Measurements from ENCODE around the gene PANX3.
"Not testable (repeated sequence)": the region's sequence is repeated elsewhere in the genome, so short reads cannot be mapped to it uniquely, and the experiment has no call there.

The PANX3 gene, protein sequence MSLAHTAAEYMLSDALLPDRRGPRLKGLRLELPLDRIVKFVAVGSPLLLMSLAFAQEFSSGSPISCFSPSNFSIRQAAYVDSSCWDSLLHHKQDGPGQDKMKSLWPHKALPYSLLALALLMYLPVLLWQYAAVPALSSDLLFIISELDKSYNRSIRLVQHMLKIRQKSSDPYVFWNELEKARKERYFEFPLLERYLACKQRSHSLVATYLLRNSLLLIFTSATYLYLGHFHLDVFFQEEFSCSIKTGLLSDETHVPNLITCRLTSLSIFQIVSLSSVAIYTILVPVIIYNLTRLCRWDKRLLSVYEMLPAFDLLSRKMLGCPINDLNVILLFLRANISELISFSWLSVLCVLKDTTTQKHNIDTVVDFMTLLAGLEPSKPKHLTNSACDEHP

DNA sequence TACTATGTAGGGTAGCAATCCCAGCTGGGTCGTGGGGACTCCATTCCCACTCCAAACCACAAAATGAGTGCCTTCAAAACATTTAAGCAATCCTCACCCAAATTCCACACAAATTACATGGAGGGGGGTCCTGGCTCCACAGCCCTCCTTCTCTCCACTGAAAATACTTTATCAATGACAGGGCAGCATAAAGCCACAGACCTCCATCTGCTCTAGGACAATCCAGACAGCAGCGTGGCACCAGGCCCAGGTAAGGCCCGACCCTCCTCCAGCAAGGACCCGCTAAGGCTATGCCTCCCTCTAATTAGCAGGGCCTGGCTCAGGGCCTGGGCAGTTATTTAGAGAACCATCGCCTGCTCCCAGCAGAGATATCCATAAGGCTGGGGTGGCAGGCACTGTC is at the start of gene PANX3:
Gene PANX3 (plus strand): TSS at position 365 of the 400 bp plus-strand sequence. CDS start 129 bp downstream, outside the sequence.
- no peak for DNase-seq

DNA sequence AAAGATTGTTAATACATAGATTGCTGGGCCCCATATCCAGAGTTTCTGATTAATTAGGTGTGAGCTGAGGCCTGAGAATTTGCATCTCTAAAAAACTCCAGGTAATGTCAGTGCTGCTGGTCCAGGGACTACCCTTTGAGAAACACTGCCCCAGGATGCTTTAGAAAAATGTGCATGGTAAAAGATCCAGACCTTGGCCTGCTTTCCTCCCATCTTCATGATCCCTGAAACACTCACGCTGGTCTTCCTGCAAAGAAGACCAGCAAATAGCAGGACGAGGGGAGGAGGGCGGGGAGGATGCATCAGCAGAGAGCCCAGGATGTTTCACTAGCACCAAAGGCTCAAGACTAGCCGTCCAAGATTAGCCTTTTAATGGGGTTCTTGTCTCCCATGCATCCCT is 41.5 kb upstream of the PANX3 start, which contains the start of gene OR8A1:
Gene OR8A1 (plus strand): TSS at position 301 of the 400 bp plus-strand sequence. CDS start 123 bp downstream, outside the sequence.
- no peak for DNase-seq

DNA sequence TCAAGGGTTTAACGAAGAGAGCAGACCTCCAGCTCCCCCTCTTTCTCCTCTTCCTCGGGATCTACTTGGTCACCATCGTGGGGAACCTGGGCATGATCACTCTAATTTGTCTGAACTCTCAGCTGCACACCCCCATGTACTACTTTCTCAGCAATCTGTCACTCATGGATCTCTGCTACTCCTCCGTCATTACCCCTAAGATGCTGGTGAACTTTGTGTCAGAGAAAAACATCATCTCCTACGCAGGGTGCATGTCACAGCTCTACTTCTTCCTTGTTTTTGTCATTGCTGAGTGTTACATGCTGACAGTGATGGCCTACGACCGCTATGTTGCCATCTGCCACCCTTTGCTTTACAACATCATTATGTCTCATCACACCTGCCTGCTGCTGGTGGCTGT is 41.1 kb upstream of the PANX3 start:
- DNase-seq, result no peak

DNA sequence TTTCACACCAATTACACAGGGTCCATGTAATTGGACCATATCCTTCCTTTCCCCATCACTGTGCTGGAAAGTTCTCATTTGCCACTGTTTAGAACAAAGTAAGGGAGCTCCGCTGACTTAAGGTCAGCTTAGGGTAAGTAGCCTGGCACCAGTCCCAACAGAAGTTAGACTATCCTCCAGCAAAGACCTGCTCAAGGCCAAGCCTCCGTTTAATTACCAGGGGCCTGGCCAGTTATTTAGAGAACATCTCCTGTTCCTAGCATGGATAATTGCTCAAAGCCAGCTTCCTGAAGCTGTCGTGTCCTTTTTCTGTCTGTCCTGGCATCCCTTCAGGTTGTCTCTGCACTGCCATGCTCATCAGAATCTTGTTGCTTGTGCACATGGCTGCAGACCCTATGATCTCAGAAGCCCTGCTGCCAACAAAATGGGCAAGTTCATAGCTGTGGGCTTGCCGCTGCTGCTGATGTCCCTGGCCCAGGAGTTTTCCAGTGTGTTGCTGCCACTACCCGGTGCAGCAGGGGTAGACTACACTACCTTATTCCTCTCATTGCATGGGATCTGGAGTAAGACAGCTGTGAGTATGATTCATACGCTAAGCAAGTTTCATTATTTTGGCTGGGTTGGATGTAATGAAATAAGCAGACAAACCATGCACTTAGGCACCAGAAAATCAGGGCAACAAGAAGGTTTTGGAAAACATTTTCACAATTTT is 33.4 kb upstream of the PANX3 start:
- no peak for DNase-seq

DNA sequence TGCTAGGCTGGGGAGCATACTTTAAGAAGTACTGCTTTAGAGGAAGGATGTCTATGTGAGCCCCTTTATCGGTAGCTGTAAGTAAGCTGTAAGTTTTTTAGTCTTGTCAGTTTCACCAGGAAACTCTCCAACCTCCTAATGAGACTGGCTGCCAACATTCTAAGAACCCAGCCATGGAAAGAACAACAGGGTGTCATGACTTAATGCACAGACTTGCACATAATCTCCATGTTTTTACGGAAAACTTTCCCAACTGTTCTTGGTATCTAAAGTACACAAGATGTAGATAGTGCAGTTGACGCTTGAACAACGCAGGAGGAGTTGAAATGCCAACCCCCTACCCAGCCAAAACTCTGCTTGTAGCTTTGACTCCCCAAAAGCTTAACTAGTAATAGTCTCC is 32.5 kb upstream of the PANX3 start:
- DNase-seq, result no peak

DNA sequence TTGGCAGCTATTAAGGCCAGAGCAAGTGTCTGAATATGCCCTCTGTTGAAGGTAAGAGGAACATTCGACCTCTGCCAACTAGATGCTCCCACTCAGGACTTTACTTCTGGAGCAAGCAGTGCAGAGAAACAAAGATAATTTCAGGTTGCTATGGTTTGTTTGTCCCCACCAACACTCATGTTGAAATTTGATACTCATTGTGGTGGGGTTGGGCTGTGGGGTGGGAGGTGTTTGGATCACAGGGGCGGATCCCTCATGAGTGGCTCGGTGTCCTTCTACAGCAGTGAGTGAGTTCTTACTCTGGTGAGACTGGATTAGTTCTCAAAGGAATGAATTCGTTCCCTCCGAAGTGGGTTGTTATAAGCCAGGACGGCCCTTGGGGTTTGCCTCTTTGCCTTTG is 29.4 kb upstream of the PANX3 start:
- DNase-seq, result no peak

DNA sequence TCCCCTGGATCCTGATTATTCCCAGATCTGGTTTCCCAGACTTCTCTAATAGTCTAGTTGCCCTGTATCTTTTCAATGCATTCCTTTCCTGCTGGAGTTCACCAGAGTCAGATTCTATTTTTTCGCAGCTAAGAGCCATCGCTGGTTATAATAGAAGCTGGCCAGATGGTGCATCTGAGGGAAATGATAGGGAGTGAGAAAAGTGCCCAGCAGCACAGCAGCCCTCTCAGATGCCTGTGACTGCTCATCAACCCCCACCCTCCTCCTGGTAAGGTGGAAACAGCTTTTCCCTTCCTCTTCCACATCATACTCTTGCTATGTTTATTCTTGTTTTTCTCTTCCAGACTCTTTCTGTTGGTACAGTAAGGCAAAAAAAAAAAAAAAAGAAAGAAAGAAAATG is 28.7 kb upstream of the PANX3 start:
- no peak for DNase-seq

DNA sequence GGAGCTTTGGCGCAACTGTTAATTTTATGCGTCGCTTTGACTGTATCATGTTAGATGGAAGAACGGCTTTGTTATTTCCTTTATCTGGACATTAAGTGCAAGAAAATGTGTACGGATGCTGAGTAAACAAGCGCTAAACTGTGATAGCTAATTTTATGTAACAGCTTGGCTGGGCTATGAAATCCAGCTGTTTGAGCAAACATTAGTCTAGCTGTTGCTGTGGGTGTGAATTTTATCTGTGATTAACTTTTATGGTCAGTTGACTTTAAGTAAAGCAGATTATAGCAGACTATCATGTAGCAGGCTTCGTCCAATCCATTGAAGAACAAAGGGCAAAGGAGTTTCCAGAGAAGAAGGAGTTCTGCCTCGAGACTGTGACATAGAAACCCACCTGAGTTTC is 27.4 kb upstream of the PANX3 start:
- DNase-seq, result no peak

DNA sequence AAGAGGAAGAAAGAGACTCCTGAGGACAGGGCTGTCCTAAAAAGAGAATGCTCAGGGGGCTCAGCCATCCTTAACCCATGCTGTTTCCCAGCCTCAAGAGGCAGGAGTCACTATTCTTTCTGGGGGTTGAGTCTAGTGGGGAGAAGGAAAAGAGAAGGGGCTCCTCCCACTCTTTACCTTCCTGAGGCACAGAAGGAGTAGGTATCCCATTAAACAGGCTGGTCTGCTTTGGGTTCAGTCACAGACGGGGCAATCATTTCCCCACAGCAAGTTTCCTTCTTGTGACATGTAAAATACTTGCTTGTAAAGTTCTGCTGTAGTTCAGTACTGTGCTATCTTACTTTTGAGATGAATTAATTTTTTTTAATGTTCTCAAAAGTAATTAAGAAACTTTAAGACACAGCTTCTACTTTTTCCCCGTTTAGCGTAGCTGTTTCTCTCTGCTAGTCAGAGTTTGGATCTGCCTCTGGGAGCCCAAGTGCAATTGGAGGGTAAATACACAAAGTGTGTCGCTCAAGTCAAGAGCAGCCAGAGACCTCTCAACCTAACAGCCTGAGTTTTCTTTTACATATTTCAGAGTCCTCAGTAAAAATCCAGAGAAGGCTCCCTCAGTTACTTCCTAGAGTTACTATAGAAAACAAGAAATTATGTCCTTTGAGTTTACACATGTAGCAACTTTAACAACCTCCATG is 26.4 kb upstream of the PANX3 start:
- no peak for DNase-seq

DNA sequence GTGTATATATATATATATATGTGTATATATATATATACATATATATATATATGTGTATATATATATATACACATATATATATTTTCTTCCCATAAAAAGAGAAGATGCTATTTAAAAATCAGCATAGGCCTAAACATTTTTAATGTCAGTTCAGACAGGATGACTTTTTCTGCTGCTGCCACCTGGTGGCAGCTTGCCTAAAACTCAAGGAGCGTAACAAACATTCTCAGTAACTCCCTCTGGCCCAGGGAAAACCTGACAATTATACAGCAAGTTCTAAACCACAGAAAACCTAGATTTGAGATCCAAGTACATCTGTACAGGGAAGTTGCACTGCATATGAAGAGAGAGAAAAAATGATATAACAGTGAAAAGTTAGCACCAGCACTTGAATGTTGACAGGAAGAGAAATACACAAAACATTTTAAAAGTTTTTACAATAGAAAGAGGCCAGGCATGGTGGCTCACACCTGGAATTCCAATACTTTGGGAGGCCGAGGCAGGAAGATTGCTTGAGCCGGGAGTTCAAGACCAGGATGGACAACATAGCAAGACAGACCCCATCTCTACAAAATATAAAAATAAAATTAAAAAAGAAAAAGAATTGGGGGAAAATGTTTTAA is 24.9 kb upstream of the PANX3 start:
- DNase-seq, result no peak

DNA sequence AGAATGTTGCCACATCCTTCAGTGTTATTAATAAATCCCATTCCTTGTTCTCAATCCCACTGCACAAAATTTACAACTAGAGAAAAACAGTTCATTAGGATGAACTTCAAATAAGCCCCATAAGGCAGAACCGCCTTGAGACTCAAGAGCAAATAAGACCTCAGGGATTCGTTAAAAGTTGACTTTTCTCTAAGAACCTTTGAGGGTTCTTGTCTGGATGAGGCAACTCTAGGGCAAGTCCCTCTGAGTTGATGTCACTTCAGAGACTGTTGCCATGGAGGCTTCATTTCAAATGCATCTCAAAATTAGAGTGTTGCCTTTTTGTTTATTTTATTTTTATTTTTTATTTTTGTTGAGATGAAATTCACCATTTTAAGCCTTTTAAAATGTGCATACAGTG is 19.8 kb upstream of the PANX3 start:
- no peak for DNase-seq

DNA sequence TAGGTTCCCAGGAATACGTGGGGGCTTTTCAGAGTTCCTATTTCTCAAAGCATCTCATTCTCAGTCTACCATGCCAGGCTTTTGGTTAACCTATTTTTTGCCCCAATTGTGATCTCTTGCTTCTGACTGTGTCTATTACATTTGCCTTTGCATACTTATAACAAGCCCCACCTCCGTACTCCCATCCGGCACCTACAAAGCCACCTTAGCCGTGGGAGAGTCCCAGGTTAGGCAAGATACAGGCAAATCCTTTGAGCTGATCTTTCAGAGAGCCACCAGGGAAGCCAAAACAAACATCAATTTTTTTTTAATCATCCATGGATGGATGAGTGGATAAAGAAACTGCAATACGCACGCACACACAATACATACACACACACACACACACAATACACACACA is 18.6 kb upstream of the PANX3 start:
- DNase-seq, result no peak

DNA sequence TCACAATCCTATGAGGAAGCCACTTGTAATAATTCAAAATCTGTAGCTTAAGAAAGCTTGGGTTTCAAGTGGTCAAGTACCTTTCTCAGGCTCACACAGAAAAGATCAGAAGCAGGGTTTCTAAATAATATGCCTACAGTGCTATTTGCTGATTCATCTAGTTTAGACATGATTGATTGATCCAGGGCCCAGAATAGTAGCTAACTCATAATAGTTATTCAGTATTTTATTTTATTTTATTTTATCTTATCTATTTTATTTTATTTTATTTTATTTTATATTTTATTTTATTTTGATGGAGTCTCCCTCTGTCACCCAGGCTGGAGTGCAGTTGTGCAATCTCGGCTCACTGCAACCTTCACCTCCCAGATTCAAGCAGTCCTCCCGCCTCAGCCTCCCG is 15.9 kb upstream of the PANX3 start:
- DNase-seq, result no peak

DNA sequence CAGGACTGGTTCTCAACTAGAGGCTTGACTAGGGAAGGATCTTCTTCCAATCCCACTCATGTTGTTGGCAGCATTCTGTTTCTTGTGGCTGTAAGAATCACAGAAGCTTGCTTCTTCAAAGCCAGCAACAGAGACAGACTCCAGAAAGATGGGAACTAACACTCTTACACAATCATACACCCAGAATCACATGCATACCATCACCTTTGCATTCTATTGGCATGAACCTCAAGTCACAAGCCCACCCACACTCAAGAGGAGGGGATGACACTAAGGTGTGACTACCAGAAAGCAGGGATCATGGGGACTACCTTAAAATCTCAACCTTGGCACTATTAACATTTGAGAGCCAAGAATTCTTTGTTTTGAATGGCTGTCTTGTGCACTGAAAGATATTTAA is 13.6 kb upstream of the PANX3 start:
- no peak for DNase-seq

DNA sequence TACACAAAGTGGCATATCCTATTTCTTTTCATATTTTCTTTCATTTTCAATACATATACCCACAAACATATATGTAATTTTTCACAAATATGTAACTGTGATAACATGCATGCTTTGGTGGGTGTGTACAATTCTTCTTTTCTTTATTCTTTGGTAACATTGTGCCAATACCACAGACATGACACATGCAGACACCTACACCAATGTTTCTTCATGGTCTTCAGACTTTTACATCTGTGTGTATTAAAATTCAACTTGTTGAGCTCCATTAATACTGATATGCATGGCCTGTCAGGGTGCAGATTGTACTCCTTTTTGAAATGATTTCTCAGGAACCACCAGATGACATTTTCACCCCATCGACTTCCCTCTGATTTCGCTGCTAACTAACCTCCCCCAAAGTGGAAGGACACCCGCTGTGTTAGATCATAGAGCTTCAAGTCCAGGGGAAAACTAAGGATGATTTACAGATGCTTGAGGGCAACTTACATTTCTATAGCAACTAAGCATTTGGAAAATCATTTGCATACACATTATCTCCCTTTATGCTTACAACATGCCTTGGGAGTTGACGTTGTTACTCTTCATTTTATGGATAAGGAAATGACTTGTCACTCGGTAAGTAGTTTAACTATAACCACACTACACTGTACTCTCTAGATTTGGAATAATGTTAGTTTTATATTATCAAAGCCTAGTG is 10.5 kb upstream of the PANX3 start:
- no peak for DNase-seq

DNA sequence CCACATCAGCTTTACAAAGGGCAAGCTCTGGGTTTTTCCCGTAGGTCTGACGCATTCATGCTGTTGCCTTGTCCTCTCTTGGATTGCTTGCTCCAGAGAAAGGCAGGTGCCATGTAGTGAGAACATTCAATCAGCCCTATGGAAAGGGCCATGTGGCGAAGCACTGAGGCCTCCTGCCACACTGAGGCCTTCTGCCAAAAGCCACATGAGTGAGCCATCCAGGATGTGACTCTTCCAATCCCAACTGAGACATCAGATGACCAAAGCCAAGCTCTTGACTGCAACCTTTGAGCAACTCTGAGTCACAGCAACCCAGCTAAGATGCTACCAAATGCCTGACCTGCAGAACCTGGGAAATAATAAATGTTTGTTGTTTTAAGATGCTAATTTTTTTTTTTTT is 9.0 kb upstream of the PANX3 start:
- DNase-seq, result no peak

DNA sequence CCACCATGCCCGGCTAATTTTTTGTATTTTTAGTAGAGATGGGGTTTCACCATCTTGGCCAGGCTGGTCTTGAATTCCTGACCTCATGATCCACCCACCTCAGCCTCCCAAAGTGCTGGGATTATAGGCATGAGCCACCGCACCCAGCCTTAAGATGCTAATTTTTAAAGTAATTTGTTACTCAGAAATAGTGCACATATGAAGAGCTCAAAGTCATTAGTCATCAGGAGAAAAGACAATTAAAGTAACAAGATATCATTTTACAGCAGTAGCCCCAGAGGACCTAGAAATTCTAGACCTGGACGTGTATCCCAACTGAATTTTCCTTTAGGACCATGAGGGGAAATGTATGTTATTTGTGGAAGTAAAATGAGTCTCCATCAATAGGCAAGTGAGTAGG is 8.5 kb upstream of the PANX3 start:
- not testable (repeated sequence) for DNase-seq

DNA sequence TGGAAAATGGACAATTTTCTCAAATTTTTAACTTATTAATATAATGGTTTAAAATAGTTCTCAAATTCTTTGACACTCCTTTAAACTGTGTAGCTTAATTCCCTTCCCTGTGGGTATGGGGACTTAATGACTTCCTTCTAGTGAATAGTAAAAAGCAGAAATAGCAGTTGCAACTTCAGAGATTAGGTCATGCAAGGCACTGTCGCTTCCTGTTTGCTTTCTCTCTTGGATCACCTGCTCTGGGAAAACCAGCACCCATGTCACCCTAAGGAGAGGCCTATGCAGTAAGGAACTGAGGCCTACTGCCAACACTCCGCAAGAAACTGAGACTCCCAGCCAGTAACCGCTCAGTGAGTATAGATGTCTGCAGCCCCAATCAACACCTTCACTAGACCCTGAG is 5.5 kb upstream of the PANX3 start:
- no peak for DNase-seq

DNA sequence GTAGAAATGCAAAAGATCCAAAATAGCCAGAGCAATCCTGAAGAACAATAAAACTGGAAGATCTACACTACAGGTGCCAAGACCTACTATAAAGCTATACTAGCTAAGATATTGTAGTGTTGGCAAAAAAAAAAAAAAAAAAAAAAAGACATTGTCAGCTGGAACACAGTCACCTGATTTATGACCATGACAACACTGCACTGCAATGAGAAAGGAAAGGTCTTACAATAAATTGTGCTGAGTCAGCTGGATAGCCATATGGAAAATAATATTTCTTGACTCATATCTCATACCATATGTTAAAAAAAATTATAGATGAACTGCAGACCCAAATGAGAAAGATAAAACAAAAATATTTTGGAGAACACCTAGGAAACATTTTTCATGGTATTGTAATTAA is 3.1 kb upstream of the PANX3 start:
- DNase-seq, result no peak

DNA sequence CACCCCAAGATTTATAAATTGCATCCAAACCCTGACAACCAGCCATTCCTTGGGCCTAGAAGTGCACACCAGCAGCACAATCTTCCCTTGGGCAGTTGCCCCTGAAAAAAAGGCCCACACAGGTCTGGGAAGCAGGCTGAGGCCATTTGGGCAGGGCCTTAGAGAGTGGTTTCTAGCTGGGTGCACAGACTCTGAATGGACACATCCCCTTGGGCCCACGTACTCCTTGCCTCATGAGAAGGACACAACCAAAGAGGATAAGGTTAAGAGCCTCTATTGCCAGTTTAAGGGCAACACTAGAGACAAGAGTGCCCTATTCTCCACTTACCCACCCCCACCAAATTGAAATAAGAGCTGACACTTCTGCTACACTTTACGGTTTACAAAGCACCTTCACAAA is 933 bp upstream of the PANX3 start:
- DNase-seq, result no peak

DNA sequence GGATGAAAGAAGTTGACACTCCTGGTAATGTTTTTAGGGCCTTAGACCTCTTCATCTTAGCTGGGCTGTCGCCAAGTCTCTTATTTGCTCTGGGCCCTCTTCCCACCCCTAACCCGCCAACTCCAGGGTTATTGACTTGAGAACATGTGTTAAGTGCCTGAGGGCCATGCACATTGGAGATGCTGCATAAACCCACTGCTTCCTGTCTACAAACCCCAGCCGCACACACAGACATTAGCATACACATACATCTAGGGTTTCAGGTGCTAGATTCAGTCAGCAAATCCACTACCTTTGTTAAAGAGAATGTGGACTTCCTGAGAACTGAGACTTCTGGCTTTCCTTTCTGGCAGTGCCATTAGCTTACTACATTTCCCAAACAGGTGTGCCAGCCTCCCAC is 817 bp downstream of the PANX3 start:
- DNase-seq, result no peak

DNA sequence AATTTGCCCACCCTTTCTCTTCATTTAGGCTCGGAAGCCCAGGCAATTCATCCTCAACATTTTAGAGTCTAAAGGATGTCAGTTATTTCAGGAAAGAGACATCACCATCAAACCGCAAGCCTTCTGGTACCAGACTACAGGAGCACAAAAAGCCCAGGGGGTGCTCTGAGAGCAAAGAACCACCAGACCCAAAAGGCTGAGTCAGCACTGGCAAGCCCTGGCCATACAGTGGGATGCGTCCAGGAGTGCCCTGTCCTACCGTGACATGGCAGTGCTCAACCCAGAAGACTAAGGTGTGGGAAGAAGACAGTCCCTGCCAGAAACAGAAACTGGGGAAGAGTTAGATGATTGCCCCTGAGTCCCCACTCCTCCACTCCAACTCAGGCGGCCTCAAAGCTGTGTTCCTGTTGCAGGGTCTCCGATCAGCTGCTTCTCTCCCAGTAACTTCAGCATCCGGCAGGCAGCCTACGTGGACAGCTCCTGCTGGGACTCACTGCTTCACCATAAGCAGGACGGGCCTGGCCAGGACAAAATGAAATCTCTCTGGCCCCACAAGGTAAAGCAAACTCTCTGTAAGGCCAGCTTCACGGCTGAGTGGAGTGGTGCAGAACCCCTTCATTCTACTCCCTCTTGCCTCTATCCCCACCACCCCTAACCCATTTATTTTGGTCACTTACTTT is 1.5 kb downstream of the PANX3 start:
- DNase-seq, result no peak
